GM23248 (cell line): ENCODE data around the gene ABCB9.

Experiments
- EZH2 ChIP-seq: fragments of 200-600 bp; sonication (generic); IDR thresholded peaks from 2 replicates; pipeline ENCODE4 v1.6.1; 2018; ENCODE audit warnings: antibody characterized with exemption, mild to moderate bottlenecking; ENCODE audit not compliant: insufficient read depth, poor library complexity, severe bottlenecking
- EZH2phosphoT487 ChIP-seq: fragments of 200-600 bp; sonication (generic); IDR thresholded peaks from 2 replicates; pipeline ENCODE4 v1.6.1; 2018; ENCODE audit warnings: antibody characterized with exemption, moderate library complexity, mild to moderate bottlenecking, low read depth; ENCODE audit not compliant: insufficient read depth

DNA sequence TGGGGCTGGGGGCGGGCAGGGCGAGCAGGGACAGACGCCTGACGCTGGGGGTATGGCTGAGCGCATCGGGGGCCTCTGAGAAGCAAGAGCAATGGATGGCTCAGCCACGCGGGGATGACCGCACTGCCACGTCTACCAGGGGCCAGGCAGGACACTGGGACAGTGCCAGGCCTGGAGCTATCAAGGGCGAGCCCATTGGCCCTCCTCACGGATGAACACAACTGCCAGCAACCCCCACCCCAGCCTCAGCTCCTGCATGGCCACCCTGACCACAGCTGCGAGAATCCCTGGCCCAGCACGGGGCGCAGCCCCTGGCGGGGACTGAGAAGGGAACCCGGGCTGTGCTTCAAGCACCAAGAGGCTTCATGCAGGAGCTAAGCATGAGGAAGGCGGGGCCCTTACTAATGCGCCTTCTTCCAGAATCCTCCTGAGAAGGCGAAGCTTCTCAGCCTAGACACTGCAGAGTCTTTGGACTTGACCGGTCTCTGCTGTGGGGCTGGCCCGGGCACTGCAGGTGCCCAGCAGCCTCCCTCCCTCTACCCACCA lies 23.7 kb upstream of the ABCB9 start:
- TF ChIP-seq EZH2 (no peak), EZH2phosphoT487 (no peak)
